A549 (cell line): ENCODE results near the gene KIF5A.

Experiments
- ESRRA ChIP-seq: fragments of 150-350 bp; IDR thresholded peaks from 2 replicates; pipeline ENCODE4 v1.6.1; 2014; ENCODE audit warnings: mild to moderate bottlenecking, low read length, borderline replicate concordance
- FOSL2 ChIP-seq, 2 experiments: fragments of 450-650 bp in 1 of 2; fragments of >200 bp in 1 of 2; sonication (Bioruptor Twin) in 1 of 2; formaldehyde crosslinking; IDR thresholded peaks; 2 replicates each; pipeline versions ENCODE4 v1.5.0 to v1.6.1; 2016 to 2020; ENCODE audit warnings: mild to moderate bottlenecking in 1 of 2, moderate library complexity in 1 of 2
- HEYL ChIP-seq: fragments of 250-450 bp; sonication (Bioruptor Pico); IDR thresholded peaks from 2 replicates; pipeline ENCODE4 v1.8.0; 2021; ENCODE audit warnings: mild to moderate bottlenecking, moderate library complexity
- MAZ ChIP-seq: fragments of 150-350 bp; IDR thresholded peaks from 2 replicates; pipeline ENCODE4 v1.6.1; 2014; ENCODE audit warnings: antibody characterized with exemption, low read depth, low read length, borderline replicate concordance
- POLR2A ChIP-seq: IDR thresholded peaks from 2 replicates; pipeline ENCODE4 v1.6.1; 2012; ENCODE audit warnings: mild to moderate bottlenecking, low read length
- RAD21 ChIP-seq, 2 experiments: fragments of >200 bp in 1 of 2; sonication (Bioruptor Twin) in 1 of 2; formaldehyde crosslinking in 1 of 2; IDR thresholded peaks in 1 of 2; conservative IDR thresholded peaks in 1 of 2; 2 replicates in 1 of 2; 3 replicates in 1 of 2; pipeline ENCODE4 v1.6.1; 2012 to 2018; ENCODE audit warnings: inconsistent platforms in 1 of 2
- RFX5 ChIP-seq: fragments of 450-650 bp; IDR thresholded peaks from 2 replicates; pipeline ENCODE4 v1.7.1; 2014; ENCODE audit warnings: antibody characterized with exemption, mild to moderate bottlenecking, moderate library complexity
- TP53 ChIP-seq: fragments of 250-450 bp; sonication (Bioruptor Pico); IDR thresholded peaks from 2 replicates; pipeline ENCODE4 v1.5.0; 2021; ENCODE audit warnings: mild to moderate bottlenecking, moderate library complexity
- TF ChIP-seq, protein P1 (sequence below): fragments of >200 bp; sonication (Bioruptor Twin); formaldehyde crosslinking; IDR thresholded peaks from 3 replicates; pipeline ENCODE4 v1.5.1; 2016
- TF ChIP-seq, protein P2 (sequence below): IDR thresholded peaks from 2 replicates; pipeline ENCODE4 v1.6.1; 2012

DNA sequence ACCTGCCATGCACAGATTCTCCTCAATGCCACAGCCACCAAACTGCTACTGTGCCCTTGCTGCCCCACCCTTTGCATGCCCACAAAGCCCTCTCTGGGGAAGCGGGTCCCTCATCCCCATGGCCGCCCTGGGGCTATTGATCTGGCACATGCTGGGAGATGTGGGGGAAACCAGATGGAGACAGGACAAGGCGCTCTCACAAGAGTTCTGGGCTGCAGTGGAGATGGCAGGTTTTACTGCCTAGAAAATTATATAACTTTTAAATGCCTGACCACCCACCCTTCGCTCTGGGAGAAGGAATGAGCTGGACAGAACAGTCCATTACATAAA, 30.6 kb downstream of the KIF5A start:
- TF ChIP-seq HEYL (CRISPR knock-in tag) = no peak
- no peak for TF ChIP-seq POLR2A
- TF ChIP-seq, protein P1, sequence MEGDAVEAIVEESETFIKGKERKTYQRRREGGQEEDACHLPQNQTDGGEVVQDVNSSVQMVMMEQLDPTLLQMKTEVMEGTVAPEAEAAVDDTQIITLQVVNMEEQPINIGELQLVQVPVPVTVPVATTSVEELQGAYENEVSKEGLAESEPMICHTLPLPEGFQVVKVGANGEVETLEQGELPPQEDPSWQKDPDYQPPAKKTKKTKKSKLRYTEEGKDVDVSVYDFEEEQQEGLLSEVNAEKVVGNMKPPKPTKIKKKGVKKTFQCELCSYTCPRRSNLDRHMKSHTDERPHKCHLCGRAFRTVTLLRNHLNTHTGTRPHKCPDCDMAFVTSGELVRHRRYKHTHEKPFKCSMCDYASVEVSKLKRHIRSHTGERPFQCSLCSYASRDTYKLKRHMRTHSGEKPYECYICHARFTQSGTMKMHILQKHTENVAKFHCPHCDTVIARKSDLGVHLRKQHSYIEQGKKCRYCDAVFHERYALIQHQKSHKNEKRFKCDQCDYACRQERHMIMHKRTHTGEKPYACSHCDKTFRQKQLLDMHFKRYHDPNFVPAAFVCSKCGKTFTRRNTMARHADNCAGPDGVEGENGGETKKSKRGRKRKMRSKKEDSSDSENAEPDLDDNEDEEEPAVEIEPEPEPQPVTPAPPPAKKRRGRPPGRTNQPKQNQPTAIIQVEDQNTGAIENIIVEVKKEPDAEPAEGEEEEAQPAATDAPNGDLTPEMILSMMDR = no peak
- no peak for TF ChIP-seq ESRRA
- no peak for TF ChIP-seq TP53 (CRISPR knock-in tag)
- no peak for TF ChIP-seq MAZ
- TF ChIP-seq RFX5 = no peak
- TF ChIP-seq, protein P2, sequence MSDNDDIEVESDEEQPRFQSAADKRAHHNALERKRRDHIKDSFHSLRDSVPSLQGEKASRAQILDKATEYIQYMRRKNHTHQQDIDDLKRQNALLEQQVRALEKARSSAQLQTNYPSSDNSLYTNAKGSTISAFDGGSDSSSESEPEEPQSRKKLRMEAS = no peak
- no peak for TF ChIP-seq FOSL2 (IDR thresholded peaks at IDR 0.05)
- TF ChIP-seq FOSL2 (CRISPR knock-in tag; IDR thresholded peaks at IDR 0.05) = no peak
- TF ChIP-seq RAD21 (conservative IDR thresholded peaks at IDR 0.05 in 1 of 2, IDR thresholded peaks at IDR 0.05 in 1 of 2) = no peak
